K562 (cell line): ENCODE results near the gene RALGAPA2.

ENCODE experiments used
- CBFA2T3 ChIP-seq: fragments of 450-650 bp; IDR thresholded peaks from 2 replicates; pipeline ENCODE4 v1.6.1; 2017
- CBX5 ChIP-seq: IDR thresholded peaks from 2 replicates; pipeline ENCODE4 v1.6.1; 2014; ENCODE audit warnings: low read depth, borderline replicate concordance
- CTCF ChIP-seq, 3 experiments: IDR thresholded peaks in 2 of 3; conservative IDR thresholded peaks in 1 of 3; 2 replicates each; pipeline ENCODE4 v1.5.1; 2011 to 2012; ENCODE audit warnings: low read length in 3 of 3, mild to moderate bottlenecking in 3 of 3, control low read depth in 2 of 3, improper control_type of control experiment in 1 of 3, inconsistent platforms in 1 of 3, low read depth in 1 of 3, mixed read lengths in 1 of 3, moderate library complexity in 1 of 3; ENCODE audit not compliant: insufficient read depth in 2 of 3
- EZH2 ChIP-seq: IDR thresholded peaks from 2 replicates; pipeline ENCODE4 v1.6.1; 2012; ENCODE audit warnings: low read depth, mild to moderate bottlenecking, inconsistent platforms, low read length, borderline replicate concordance
- KDM1A ChIP-seq, 2 experiments: fragments of 450-650 bp; IDR thresholded peaks; 2 replicates each; pipeline ENCODE4 v1.6.1; 2016; ENCODE audit warnings: mild to moderate bottlenecking in 2 of 2
- MAFG ChIP-seq: fragments of 450-650 bp; conservative IDR thresholded peaks from 2 replicates; pipeline ENCODE4 v1.6.1; 2016; ENCODE audit warnings: missing genetic modification characterization, missing compliant biosample characterization
- REST ChIP-seq, 2 experiments: fragments of 450-650 bp; formaldehyde crosslinking in 1 of 2; IDR thresholded peaks; 2 replicates each; pipeline versions ENCODE4 v1.4.0 to v1.6.1; 2014 to 2020; ENCODE audit warnings: mild to moderate bottlenecking in 2 of 2, borderline replicate concordance in 1 of 2, low read depth in 1 of 2
- SP1 ChIP-seq: sonication (generic); formaldehyde crosslinking; IDR thresholded peaks from 2 replicates; pipeline ENCODE4 v1.8.1; 2022; ENCODE audit warnings: mild to moderate bottlenecking, missing genetic modification reagents
- TSHZ1 ChIP-seq: fragments of 250-450 bp; sonication (Bioruptor Pico); IDR thresholded peaks from 2 replicates; pipeline ENCODE4 v1.4.0; 2020; ENCODE audit warnings: mild to moderate bottlenecking, moderate library complexity
- ZC3H4 ChIP-seq: sonication (generic); formaldehyde crosslinking; IDR thresholded peaks from 2 replicates; pipeline ENCODE4 v1.9.0; 2021; ENCODE audit warnings: missing genetic modification reagents, borderline replicate concordance
- ZNF740 ChIP-seq, 3 experiments: fragments of 200-800 bp in 1 of 3; sonication (Bioruptor generic) in 1 of 3; sonication (generic) in 1 of 3; formaldehyde crosslinking in 1 of 3; IDR thresholded peaks; 2 replicates each; pipeline versions ENCODE4 v1.6.1 to v1.8.0; 2016 to 2022; ENCODE audit warnings: mild to moderate bottlenecking in 2 of 3, missing compliant biosample characterization in 2 of 3, missing genetic modification characterization in 2 of 3, missing genetic modification reagents in 1 of 3
- ZNF785 ChIP-seq: fragments of 250-450 bp; sonication (Bioruptor Pico); IDR thresholded peaks from 2 replicates; pipeline ENCODE4 v1.4.0; 2020; ENCODE audit warnings: mild to moderate bottlenecking

- TF ChIP-seq CBFA2T3 (no peak), REST (IDR thresholded peaks at IDR 0.05; ENCODE audit: borderline replicate concordance) (no peak), REST (CRISPR knock-in tag; IDR thresholded peaks at IDR 0.05; ENCODE audit: low read depth) (no peak), ZNF785 (CRISPR knock-in tag) (no peak), TSHZ1 (CRISPR knock-in tag) (no peak), CBX5 (no peak), CTCF (IDR thresholded peaks at IDR 0.05 in 2 of 3, conservative IDR thresholded peaks at IDR 0.05 in 1 of 3; ENCODE audit: insufficient read depth in 2 of 3, low read depth in 1 of 3, low read length in 3 of 3) (no peak), ZC3H4 (CRISPR knock-in tag) (no peak), KDM1A (IDR thresholded peaks at IDR 0.05) (no peak), MAFG (tag) (no peak), EZH2 (no peak), SP1 (no peak), ZNF740 (CRISPR knock-in tag; IDR thresholded peaks at IDR 0.05) (no peak), ZNF740 (tag; IDR thresholded peaks at IDR 0.05) (no peak)
Observed at GRCh38 chr20:20454850-20455627, 257.4 kb downstream of the RALGAPA2 start.
